ENCODE data around the gene NFX1.

Gene NFX1

GRCh38 chr9:33265211-33265865, 25.0 kb upstream of the NFX1 start:
- DNase-seq (ENCODE audit: low read depth, low spot score): no peak

- no peak for DNase-seq (ENCODE audit: low read depth, low spot score)
Observed at GRCh38 chr9:33267151-33267767, 23.1 kb upstream of the NFX1 start.

DNA sequence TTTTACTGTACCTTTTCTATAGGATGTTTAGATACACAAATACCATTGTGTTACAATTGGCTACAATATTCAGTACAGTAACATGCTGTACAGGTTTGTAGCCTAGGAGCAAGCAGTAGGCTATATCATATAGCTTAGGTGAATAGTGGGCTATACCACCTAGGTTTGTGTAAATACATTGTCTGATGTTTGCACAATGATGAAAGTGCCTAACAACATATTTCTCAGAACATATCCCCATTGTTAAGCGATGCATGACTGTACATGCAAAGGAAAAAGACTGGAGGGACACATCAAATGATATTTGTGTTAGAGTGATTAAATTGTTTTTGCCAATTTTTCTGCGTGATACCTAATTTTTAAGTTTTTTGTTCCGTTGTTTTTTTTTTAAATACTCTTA, 20.2 kb upstream of the NFX1 start:
- no peak for DNase-seq (ENCODE audit: low read depth, low spot score)

DNA sequence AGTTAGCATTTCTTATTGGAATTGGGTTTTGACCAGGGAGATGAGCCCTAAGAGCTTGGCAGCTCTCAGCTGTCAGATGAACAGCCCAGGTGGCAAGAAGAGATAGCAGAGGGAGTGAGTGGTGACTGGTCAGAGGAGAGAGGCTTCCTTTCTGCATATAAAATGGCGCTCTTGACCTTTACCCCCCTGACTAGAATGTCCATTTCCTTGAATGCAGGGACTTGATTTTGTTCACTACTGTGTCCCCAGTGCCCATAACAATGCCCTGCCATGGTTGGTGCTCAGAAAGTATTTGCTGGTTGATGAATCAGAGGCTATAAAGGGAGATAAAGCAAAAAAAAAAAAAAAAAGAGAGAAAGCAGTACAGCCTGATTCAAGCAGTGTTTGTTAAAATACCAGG, 18.3 kb upstream of the NFX1 start:
- no peak for DNase-seq (ENCODE audit: low read depth, low spot score)

DNA sequence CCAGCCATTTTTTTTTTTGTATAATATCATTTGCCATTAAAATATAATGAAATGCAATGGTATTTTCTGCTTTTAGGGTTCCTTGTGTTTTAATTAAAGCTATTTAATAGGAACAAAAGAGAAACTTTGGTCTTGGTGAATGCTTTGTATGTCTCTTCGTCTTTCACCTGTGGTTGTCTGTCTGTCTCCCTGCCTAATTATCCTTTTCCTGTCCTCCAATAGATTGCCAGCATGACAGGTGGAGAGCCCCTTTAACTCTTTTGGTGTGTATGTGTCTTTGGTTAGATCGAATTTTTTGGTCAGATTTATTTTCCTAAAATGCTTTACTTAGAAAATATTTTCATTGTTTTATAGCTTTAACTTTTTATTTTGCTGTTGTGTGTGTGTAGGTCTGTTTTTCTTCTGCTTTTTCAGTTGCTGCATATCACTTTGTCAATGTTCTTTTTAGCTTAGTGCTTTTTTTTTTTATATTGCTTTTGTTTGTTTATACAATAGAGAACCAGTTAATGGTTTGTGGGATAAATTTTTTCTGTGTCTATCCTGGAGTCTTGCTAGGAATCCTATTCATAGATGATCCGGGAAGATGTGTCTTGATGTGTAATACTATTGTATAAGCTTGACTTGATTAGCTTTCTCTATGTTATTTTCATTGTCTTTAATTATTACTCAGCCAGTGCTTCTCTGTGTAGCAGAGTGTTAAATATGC, 16.9 kb upstream of the NFX1 start:
- DNase-seq (ENCODE audit: low read depth, low spot score): no peak

- DNase-seq (ENCODE audit: low read depth, low spot score): no peak
Observed at GRCh38 chr9:33273972-33274328, 16.4 kb upstream of the NFX1 start.

- no peak for DNase-seq (ENCODE audit: low read depth, low spot score)
Observed at GRCh38 chr9:33277484-33277883, 12.8 kb upstream of the NFX1 start.

- DNase-seq (ENCODE audit: low read depth, low spot score): no peak
Observed at GRCh38 chr9:33285502-33285901, 4.8 kb upstream of the NFX1 start.

DNA sequence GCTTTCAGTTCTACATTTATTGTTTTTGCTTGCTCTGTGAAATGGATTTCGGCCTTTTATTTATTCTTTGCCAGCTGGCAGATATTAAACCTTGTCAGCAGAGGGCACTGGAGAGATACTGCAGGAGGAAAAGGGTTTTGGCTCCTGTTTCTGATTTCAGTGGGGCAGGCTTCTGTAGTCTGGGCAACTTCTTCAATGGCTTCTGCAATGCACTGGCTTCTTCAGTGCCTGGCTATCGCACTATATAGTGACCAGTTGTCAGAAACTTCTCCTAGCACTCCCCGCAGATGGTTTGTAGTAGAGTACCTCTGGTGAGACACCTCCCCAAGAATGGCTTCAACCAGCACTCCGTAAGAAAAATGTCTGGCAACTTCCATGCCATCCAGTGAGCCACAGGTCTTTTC, 3.2 kb upstream of the NFX1 start:
- DNase-seq (ENCODE audit: low read depth, low spot score): peak; percentile 36

GRCh38 chr9:33288235-33288634, 2.1 kb upstream of the NFX1 start:
- DNase-seq (ENCODE audit: low read depth, low spot score): no peak

GRCh38 chr9:33288828-33289483, 1.4 kb upstream of the NFX1 start:
- no peak for DNase-seq (ENCODE audit: low read depth, low spot score)

GRCh38 chr9:33289496-33289895, 820 bp upstream of the NFX1 start:
- peak; percentile 13 for DNase-seq (ENCODE audit: low read depth, low spot score)

DNA sequence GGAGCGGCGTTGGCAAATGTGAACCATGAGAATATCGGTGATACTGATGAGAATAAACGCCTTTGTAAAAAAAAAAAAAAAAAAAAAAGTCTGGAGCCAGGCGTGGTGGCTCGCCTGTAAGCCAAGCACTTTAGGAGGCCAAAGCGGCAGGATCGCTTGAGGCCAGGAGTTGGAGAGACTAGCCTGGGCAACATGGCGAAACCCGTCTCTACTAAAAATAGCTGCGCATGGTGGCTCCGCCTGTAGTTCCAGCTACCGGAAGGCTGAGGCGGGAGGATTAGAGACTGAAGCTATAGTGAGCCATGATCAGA, 425 bp upstream of the NFX1 start:
- DNase-seq (ENCODE audit: low read depth, low spot score): no peak

DNA sequence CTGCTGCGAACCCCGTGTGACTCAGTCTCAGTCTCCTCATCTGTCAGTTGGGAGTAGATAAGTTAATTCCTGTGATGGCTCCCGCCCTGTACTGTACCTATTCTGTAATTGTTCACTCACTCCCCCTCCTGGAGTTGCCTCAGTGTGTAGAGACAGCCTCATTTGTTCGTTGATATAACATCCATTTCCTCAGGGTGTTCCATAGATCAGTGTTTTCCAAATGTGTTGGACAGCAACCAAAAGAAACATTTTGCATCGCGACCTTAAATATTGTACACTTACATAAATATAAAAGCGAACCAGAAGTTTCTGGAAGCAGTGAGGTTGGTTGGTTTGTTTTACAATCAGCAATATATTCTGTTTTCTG, 698 bp downstream of the NFX1 start:
- no peak for DNase-seq (ENCODE audit: low read depth, low spot score)

DNA sequence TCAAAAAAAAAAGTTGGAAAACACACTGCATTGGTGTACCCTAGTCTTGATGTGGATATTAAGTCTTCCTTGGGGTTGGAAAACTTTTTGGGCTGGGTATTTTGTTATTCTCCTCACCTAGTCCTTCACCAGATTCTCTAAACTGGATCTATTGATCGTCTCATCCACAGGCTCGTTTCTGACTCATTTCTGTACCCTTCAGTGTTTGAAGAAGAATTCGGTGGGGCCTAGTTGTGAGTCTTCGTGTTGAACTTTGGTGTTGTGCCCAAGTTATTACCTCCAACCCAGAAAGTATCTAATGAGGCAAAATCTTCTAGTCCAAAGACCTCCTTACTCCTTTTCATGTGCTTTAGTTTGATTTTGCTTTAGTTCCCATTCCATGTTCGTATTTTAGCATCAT, 1.6 kb downstream of the NFX1 start:
- DNase-seq (ENCODE audit: low read depth, low spot score): no peak

- no peak for DNase-seq (ENCODE audit: low read depth, low spot score)
Observed at GRCh38 chr9:33293782-33294181, 3.5 kb downstream of the NFX1 start.

- DNase-seq (ENCODE audit: low read depth, low spot score): no peak
Observed at GRCh38 chr9:33294670-33295432, 4.5 kb downstream of the NFX1 start.

DNA sequence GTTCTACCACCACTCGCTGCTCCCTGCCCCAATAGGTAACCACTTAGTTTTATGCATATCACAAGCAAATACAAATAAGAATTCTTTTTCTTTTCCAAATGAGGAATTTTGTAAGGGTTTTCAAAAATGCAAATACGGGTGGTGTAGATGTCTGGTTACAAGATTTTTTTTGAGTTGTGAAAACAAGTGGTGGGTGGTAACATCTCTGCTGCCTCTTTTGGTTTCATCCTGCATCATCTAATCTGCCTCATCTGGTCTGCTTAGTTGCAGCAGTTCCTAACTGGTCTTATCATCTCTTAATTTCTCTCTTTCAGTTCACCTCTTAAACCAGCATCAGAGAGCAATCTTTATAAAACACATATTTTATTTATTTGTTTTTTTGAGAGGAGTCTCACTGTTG, 5.3 kb downstream of the NFX1 start:
- no peak for DNase-seq (ENCODE audit: low read depth, low spot score)

DNA sequence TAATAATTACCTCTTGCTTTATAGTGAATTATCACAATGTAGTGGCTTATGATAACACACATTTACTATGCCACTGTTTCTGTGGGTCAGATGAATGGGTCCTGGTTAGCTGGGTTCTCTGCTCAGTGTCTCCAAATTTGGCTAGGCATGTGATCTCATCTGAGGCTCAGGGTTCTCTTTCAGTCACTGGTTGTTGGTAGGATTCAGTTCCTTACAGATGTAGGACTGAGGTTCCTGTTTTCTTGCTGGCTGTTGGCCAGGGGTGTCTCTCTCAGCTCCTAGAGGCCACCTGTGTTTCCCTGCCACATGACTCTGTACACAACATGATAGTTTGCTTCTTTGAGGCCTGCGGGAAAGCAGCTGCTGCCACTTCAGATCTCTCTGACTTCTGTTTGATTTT, 7.1 kb downstream of the NFX1 start:
- DNase-seq (ENCODE audit: low read depth, low spot score): no peak

GRCh38 chr9:33300546-33300945, 10.2 kb downstream of the NFX1 start:
- DNase-seq (ENCODE audit: low read depth, low spot score): no peak

DNA sequence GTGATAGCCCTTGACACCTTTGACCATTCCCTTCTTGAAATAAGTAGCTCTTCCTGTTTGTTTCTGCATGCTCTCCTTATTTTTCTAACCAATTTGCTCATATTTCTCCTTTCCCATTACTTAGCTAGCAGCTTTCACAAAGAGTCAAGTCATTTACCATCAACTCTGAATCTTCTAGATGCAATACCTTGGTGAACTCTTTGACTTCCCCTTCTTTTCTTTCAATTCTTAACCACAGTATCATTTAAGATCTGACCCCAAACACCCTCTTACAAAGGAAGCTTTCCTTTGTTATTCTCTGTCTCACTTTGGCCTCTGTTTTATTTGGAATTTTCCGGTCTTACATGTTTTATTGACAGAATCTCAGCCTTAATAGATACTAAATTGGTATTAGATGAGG, 14.0 kb downstream of the NFX1 start:
- no peak for DNase-seq (ENCODE audit: low read depth, low spot score)

DNA sequence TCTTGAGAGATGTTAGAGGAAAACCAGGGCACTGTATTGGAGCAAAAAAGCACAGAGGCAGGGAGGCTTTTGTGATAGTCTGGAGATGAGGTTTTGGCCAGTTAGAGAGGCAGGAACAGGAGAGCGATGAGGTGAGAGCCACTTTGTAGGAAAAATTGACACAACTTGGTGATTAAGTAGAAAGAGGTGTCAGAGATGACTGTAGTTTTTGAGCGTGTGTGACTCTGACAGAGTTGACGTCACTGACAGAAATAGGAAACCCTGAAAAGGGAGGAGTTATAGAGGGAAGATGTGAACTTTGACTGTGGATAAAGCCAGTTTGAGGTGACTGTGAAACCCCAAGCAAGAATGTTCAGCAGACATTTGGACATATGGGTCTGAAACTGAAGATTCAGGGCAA, 15.7 kb downstream of the NFX1 start:
- DNase-seq (ENCODE audit: low read depth, low spot score): no peak
